Measurements from ENCODE around the gene CAP2.

CAP2 gene

DNA sequence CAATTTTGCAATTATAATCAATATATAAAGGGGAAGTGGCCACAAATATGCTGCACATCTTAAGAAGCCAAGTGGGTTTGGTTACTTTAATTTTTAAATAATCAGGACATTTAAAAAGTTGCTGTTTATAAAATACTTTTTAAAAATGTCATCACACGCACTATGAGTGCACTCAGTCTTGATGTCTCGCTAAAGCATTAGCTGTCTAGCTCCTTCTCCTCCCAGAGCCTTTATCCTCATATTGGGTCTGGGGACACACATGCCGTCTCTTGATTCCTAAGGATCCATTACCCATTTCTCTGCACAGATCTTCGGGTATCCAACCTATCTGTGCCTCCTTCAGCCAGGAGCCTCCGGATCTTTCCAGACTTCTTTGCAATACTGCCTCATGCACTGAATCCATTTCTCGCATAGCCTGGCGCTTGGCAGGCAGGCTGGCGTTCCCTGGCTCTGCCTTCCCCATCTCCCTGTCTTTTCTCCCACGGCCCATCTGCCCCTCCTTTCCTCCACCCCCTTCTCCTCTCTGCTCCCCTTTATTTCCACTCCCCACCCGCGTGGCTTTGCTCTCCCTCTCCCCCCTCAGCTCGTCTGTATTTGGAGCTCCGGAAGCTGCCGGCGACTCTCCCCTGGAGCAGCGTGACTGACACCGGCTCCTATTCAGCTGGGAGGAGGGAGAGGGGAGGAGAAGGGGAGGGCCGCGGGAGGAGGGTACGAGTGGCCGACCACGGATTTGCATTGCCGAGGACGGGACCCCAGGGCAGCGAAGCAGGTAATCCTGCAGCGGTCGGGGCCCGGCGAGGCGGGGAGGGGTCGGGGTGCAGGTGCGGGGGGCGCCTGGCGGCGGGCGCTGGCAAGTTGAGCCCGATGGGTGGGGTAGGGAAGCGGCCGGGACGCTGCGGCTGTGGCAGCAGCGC is at the start of gene CAP2:
TSS of gene CAP2 (plus strand) at position 618 of the 914 bp plus-strand sequence. CDS start 27,961 bp downstream, outside the sequence.
- H3K4me1 Mint-ChIP-seq (ENCODE audit: low read depth), result peaks cover 2% of the 10 kb centered on the region
- H3K9me3 Mint-ChIP-seq, result no peaks in the 10 kb centered on the region
- H3K36me3 Mint-ChIP-seq (ENCODE audit: low read depth), result no peaks in the 10 kb centered on the region
- no peak within 1 kb of the TSS for H3K4me3 Mint-ChIP-seq
- H3K27me3 Mint-ChIP-seq (ENCODE audit: low read depth), result peaks cover 57% of the 10 kb centered on the region
- H3K27ac Mint-ChIP-seq, result no peak within 1 kb of the TSS

GRCh38 chr6:17347012-17347411 is 46.4 kb upstream of the CAP2 start:
- H3K9me3 Mint-ChIP-seq, result peaks cover 4% of the 10 kb centered on the region
- H3K27ac Mint-ChIP-seq, result no peak overlapping the region
- H3K36me3 Mint-ChIP-seq (ENCODE audit: low read depth), result no peaks in the 10 kb centered on the region
- H3K4me1 Mint-ChIP-seq (ENCODE audit: low read depth), result no peaks in the 10 kb centered on the region
- H3K27me3 Mint-ChIP-seq (ENCODE audit: low read depth), result no peaks in the 10 kb centered on the region
- no peak overlapping the region for H3K4me3 Mint-ChIP-seq

DNA sequence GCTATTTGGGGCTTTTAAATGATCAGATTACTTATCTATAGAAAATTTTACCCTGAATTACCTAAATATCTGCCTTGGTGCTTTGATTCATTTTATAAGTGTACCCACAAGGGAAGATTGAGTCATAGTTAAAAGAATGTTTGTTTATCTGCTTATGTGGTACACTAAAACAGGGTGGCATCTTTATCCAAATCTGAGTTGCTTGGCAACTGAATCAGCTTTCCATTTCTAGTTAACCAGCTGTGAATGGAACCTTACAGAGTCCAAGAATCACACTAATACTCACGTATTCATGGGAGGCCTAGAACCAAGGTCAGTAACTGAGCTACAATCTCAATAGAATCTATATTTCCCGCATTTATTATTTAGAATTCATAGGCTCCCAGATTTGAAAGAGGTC is 44.0 kb upstream of the CAP2 start:
- H3K9me3 Mint-ChIP-seq, result no peaks in the 10 kb centered on the region
- no peaks in the 10 kb centered on the region for H3K4me1 Mint-ChIP-seq (ENCODE audit: low read depth)
- no peaks in the 10 kb centered on the region for H3K36me3 Mint-ChIP-seq (ENCODE audit: low read depth)
- H3K27me3 Mint-ChIP-seq (ENCODE audit: low read depth), result no peaks in the 10 kb centered on the region
- H3K4me3 Mint-ChIP-seq, result no peak overlapping the region
- H3K27ac Mint-ChIP-seq, result no peak overlapping the region

DNA sequence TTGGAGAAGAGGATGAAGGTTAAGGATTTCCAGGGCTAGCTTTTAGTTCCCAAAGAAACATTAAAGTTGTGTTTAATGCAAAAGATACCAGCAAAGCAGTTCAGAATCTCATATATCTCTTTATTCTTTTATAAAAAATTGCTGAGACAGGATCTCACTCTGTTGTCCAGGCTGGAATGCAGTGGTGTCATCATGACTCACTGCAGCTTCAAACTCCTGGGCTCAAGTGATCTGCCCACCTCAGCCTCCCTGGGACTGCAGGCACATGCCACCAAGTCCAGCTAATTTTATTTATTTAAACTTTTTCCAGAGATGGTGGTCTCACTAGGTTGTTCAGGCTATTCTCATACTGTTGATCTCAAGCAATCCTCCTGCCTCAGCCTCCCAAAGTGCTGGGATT is 41.1 kb upstream of the CAP2 start:
- H3K36me3 Mint-ChIP-seq (ENCODE audit: low read depth), result no peaks in the 10 kb centered on the region
- H3K9me3 Mint-ChIP-seq, result no peaks in the 10 kb centered on the region
- no peak overlapping the region for H3K27ac Mint-ChIP-seq
- H3K4me1 Mint-ChIP-seq (ENCODE audit: low read depth), result no peaks in the 10 kb centered on the region
- H3K4me3 Mint-ChIP-seq, result no peak overlapping the region
- no peaks in the 10 kb centered on the region for H3K27me3 Mint-ChIP-seq (ENCODE audit: low read depth)

DNA sequence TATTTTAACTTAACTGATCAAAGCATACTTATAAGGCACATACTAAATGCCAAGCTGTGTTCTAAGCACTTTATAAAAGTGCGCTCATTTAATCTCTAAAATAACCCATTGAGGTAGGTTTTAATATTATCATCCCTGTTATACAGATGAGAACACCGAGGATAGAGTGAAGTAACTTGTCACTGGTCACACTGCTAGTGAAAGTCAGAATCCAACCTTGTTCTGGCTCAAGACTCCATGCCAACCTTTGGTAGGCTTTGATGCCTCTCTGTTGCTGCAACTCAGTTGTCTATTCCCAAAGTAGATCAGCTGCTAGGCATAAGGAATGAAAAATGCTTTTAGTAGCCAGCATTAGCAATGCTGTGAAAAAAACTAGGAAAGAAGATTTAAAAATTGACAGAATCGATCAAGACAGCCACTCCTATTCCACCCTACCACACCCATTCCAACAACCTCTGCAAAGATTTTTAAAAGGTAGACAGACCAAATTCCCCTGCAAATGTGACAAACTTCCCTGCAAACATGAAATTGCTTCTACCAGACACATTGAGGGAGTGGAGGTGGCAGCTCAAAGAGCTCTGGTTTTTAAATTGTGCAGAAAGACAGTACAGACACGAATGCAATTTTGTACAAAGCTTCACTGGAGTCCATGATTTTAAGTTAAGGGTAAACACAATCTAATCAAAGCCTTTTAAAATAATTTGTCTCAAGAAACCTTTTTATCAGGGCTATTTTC is 39.8 kb upstream of the CAP2 start:
- Mint-ChIP-seq H3K27ac (no peak overlapping the region), H3K4me1 (ENCODE audit: low read depth) (no peaks in the 10 kb centered on the region), H3K4me3 (no peak overlapping the region), H3K36me3 (ENCODE audit: low read depth) (no peaks in the 10 kb centered on the region), H3K9me3 (no peaks in the 10 kb centered on the region), H3K27me3 (ENCODE audit: low read depth) (no peaks in the 10 kb centered on the region)

GRCh38 chr6:17354700-17355403 is 38.5 kb upstream of the CAP2 start:
- no peaks in the 10 kb centered on the region for H3K27me3 Mint-ChIP-seq (ENCODE audit: low read depth)
- no peaks in the 10 kb centered on the region for H3K36me3 Mint-ChIP-seq (ENCODE audit: low read depth)
- H3K4me1 Mint-ChIP-seq (ENCODE audit: low read depth), result no peaks in the 10 kb centered on the region
- H3K27ac Mint-ChIP-seq, result no peak overlapping the region
- H3K9me3 Mint-ChIP-seq, result no peaks in the 10 kb centered on the region
- H3K4me3 Mint-ChIP-seq, result no peak overlapping the region

DNA sequence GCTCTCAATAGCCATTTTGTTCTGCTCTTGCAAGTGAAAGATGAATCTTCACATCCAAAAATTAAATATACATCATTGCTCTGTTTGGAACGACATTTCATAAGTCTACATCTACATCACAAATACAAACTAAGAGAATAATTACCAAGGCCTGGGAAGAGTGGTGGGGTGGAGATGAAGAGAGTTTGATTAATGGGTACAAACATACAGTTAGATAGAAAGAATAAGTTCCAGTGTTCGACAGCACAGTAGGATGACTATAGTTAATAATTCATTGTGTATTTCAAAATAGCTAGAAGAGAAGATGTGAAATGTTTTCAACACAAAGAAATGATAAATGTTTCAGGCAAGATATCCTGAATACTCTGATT is 38.0 kb upstream of the CAP2 start:
- Mint-ChIP-seq H3K27ac (no peak overlapping the region), H3K36me3 (ENCODE audit: low read depth) (no peaks in the 10 kb centered on the region), H3K9me3 (no peaks in the 10 kb centered on the region), H3K27me3 (ENCODE audit: low read depth) (no peaks in the 10 kb centered on the region), H3K4me3 (no peak overlapping the region), H3K4me1 (ENCODE audit: low read depth) (no peaks in the 10 kb centered on the region)

DNA sequence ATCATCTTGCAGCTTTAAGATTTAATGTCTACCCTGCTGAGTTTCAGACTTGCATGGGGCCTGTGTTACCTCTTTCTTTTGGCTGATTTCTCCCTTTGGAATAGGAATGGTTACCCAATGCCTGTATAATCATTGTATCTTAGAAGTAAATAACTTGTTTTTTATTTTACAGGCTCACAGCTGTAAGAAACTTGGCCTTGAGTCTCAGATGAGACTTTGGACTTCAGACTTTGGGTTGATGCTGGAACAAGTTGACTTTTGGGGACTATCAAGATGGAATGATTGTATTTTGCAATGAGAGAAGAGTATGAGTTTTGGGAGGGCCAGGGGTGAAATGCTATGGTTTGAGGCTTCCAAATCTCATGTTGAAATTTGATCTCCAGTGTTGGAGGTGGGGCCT is 34.9 kb upstream of the CAP2 start:
- Mint-ChIP-seq H3K27ac (no peak overlapping the region), H3K27me3 (ENCODE audit: low read depth) (no peaks in the 10 kb centered on the region), H3K4me1 (ENCODE audit: low read depth) (no peaks in the 10 kb centered on the region), H3K4me3 (no peak overlapping the region), H3K36me3 (ENCODE audit: low read depth) (no peaks in the 10 kb centered on the region), H3K9me3 (no peaks in the 10 kb centered on the region)

- Mint-ChIP-seq H3K4me1 (ENCODE audit: low read depth) (no peaks in the 10 kb centered on the region), H3K36me3 (ENCODE audit: low read depth) (no peaks in the 10 kb centered on the region), H3K9me3 (no peaks in the 10 kb centered on the region), H3K4me3 (no peak overlapping the region), H3K27ac (no peak overlapping the region), H3K27me3 (ENCODE audit: low read depth) (no peaks in the 10 kb centered on the region)
These were observed 32.8 kb upstream of the CAP2 start for GRCh38 chr6:17360564-17360963.

- no peak overlapping the region for H3K4me3 Mint-ChIP-seq
- no peak overlapping the region for H3K27ac Mint-ChIP-seq
- no peaks in the 10 kb centered on the region for H3K27me3 Mint-ChIP-seq (ENCODE audit: low read depth)
- no peaks in the 10 kb centered on the region for H3K36me3 Mint-ChIP-seq (ENCODE audit: low read depth)
- no peaks in the 10 kb centered on the region for H3K4me1 Mint-ChIP-seq (ENCODE audit: low read depth)
- H3K9me3 Mint-ChIP-seq, result no peaks in the 10 kb centered on the region
These were observed 32.4 kb upstream of the CAP2 start for GRCh38 chr6:17361013-17361412.

DNA sequence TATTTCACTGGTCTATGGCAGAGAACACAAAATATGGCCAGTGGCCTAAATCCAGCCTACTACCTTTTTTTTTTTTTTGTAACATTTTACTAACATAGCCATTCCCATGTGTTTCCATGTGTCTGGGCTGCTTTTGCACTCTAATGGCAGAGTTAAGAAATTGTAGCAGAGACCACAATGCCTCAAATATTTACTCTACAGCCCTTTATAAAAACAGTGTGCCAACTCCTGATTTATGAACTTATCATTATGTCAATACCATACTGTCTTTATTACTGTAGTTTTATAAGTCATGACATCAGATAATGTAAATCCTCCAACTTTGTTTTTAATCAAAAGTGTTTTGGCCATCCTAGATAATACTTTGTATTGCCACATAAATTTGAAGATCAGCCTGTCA is 27.4 kb upstream of the CAP2 start:
- Mint-ChIP-seq H3K36me3 (ENCODE audit: low read depth) (no peaks in the 10 kb centered on the region), H3K4me1 (ENCODE audit: low read depth) (no peaks in the 10 kb centered on the region), H3K27ac (no peak overlapping the region), H3K27me3 (ENCODE audit: low read depth) (no peaks in the 10 kb centered on the region), H3K4me3 (no peak overlapping the region), H3K9me3 (peaks cover 8% of the 10 kb centered on the region)

- peaks cover 8% of the 10 kb centered on the region for H3K9me3 Mint-ChIP-seq
- H3K36me3 Mint-ChIP-seq (ENCODE audit: low read depth), result no peaks in the 10 kb centered on the region
- H3K27ac Mint-ChIP-seq, result no peak overlapping the region
- no peaks in the 10 kb centered on the region for H3K4me1 Mint-ChIP-seq (ENCODE audit: low read depth)
- H3K4me3 Mint-ChIP-seq, result no peak overlapping the region
- no peaks in the 10 kb centered on the region for H3K27me3 Mint-ChIP-seq (ENCODE audit: low read depth)
These were observed 25.5 kb upstream of the CAP2 start for GRCh38 chr6:17367868-17368267.

GRCh38 chr6:17381424-17382147 is 11.8 kb upstream of the CAP2 start:
- no peak overlapping the region for H3K4me3 Mint-ChIP-seq
- no peaks in the 10 kb centered on the region for H3K27me3 Mint-ChIP-seq (ENCODE audit: low read depth)
- H3K36me3 Mint-ChIP-seq (ENCODE audit: low read depth), result no peaks in the 10 kb centered on the region
- no peaks in the 10 kb centered on the region for H3K4me1 Mint-ChIP-seq (ENCODE audit: low read depth)
- no peak overlapping the region for H3K27ac Mint-ChIP-seq
- H3K9me3 Mint-ChIP-seq, result no peaks in the 10 kb centered on the region

GRCh38 chr6:17385660-17386059 is 7.7 kb upstream of the CAP2 start:
- H3K4me3 Mint-ChIP-seq, result no peak overlapping the region
- no peak overlapping the region for H3K27ac Mint-ChIP-seq
- H3K36me3 Mint-ChIP-seq (ENCODE audit: low read depth), result no peaks in the 10 kb centered on the region
- no peaks in the 10 kb centered on the region for H3K4me1 Mint-ChIP-seq (ENCODE audit: low read depth)
- H3K27me3 Mint-ChIP-seq (ENCODE audit: low read depth), result peaks cover 4% of the 10 kb centered on the region
- H3K9me3 Mint-ChIP-seq, result no peaks in the 10 kb centered on the region
